K562 (cell line): ENCODE data around the gene CEACAM5. TPM values are rescaled to one million over a fixed set of nuclear protein-coding genes. Genes with fewer than 3 reads are reported as not detected.

Experiments
- ARNT ChIP-seq, 2 experiments: fragments of 450-650 bp; IDR thresholded peaks; 2 replicates each; pipeline ENCODE4 v1.6.1; 2016; ENCODE audit warnings: mild to moderate bottlenecking in 1 of 2
- ELF2 ChIP-seq: fragments of 250-450 bp; sonication (Bioruptor Pico); IDR thresholded peaks from 2 replicates; pipeline ENCODE4 v1.5.0; 2021; ENCODE audit warnings: mild to moderate bottlenecking
- FIP1L1 ChIP-seq: fragments of 200-400 bp; formaldehyde crosslinking; IDR thresholded peaks from 2 replicates; pipeline ENCODE4 v1.6.1; 2018; ENCODE audit warnings: mild to moderate bottlenecking, low read depth, low read length; ENCODE audit not compliant: poor library complexity, severe bottlenecking
- HDAC2 ChIP-seq: fragments of 450-650 bp; IDR thresholded peaks from 2 replicates; pipeline ENCODE4 v1.6.1; 2016; ENCODE audit warnings: mild to moderate bottlenecking
- HNRNPUL1 ChIP-seq: fragments of 200-400 bp; formaldehyde crosslinking; IDR thresholded peaks from 2 replicates; pipeline ENCODE4 v1.6.1; 2017; ENCODE audit warnings: low read length
- MIER1 ChIP-seq: fragments of 450-650 bp; IDR thresholded peaks from 2 replicates; pipeline ENCODE4 v1.6.1; 2016; ENCODE audit warnings: antibody characterized with exemption, mild to moderate bottlenecking, low read depth
- MTA1 ChIP-seq: fragments of 450-650 bp; IDR thresholded peaks from 2 replicates; pipeline ENCODE4 v1.6.1; 2017; ENCODE audit warnings: borderline replicate concordance
- MYNN ChIP-seq, 2 experiments: sonication (generic); formaldehyde crosslinking in 1 of 2; IDR thresholded peaks; 2 replicates each; pipeline versions ENCODE4 v1.5.0 to v1.6.1; 2016 to 2020; ENCODE audit warnings: antibody characterized with exemption in 1 of 2, missing genetic modification reagents in 1 of 2
- PML ChIP-seq: IDR thresholded peaks from 2 replicates; pipeline ENCODE4 v1.6.1; 2012; ENCODE audit warnings: low read length, inconsistent platforms
- RBFOX2 ChIP-seq: fragments of 200-400 bp; formaldehyde crosslinking; IDR thresholded peaks from 2 replicates; pipeline ENCODE4 v1.6.1; 2017; ENCODE audit warnings: low read depth, mild to moderate bottlenecking, low read length, moderate library complexity
- SAFB2 ChIP-seq: fragments of 200-400 bp; formaldehyde crosslinking; IDR thresholded peaks from 2 replicates; pipeline ENCODE4 v1.6.1; 2018; ENCODE audit warnings: borderline replicate concordance, low read length, low read depth, moderate library complexity; ENCODE audit not compliant: severe bottlenecking
- TEAD1 ChIP-seq, 2 experiments: fragments of 450-650 bp in 1 of 2; sonication (generic) in 1 of 2; formaldehyde crosslinking; IDR thresholded peaks; 2 replicates each; pipeline versions ENCODE4 v1.4.0 to v1.8.0; 2020 to 2022; ENCODE audit warnings: mild to moderate bottlenecking in 2 of 2, missing genetic modification reagents in 1 of 2
- TEAD2 ChIP-seq: fragments of 450-650 bp; IDR thresholded peaks from 2 replicates; pipeline ENCODE4 v1.6.1; 2016; ENCODE audit warnings: missing genetic modification characterization, control low read depth, missing compliant biosample characterization
- XRCC5 ChIP-seq: fragments of 200-400 bp; formaldehyde crosslinking; IDR thresholded peaks from 2 replicates; pipeline ENCODE4 v1.6.1; 2017; ENCODE audit warnings: low read depth, mild to moderate bottlenecking, low read length
- ZNF592 ChIP-seq: fragments of 450-650 bp; IDR thresholded peaks from 2 replicates; pipeline ENCODE4 v1.6.1; 2017; ENCODE audit warnings: antibody characterized with exemption, mild to moderate bottlenecking
- ZNF644 ChIP-seq: fragments of 200-800 bp; sonication (Bioruptor generic); IDR thresholded peaks from 2 replicates; pipeline ENCODE4 v1.6.1; 2016; ENCODE audit warnings: low read depth, missing genetic modification characterization, missing compliant biosample characterization
- polyA plus RNA-seq, 8 experiments: library from polyadenylated mRNA; depleted of rRNA in 4 of 8; stranded (reverse) in 5 of 8; unstranded in 3 of 8; fragments of >200 nt; fragmentation: Nextera tagmentation in 2 of 8; fragmentation: Illumina TruSeq in 1 of 8; extraction: Ambion mirVana in 2 of 8; extraction: Trizol in 1 of 8; gene quantifications; 2 replicates each; pipeline versions ENCODE4 v1.2.1 to v1.2.3, GENCODE V29; 2011 to 2014; ENCODE audit warnings: inconsistent platforms in 1 of 8, missing spikeins in 1 of 8
- total RNA-seq, 7 experiments: library from RNA; depleted of rRNA in 6 of 7; stranded (reverse); fragments of >200 nt in 6 of 7; fragmentation: Illumina TruSeq in 2 of 7; extraction: Trizol in 2 of 7; gene quantifications; 2 replicates each; pipeline versions ENCODE4 v1.2.1 to v1.2.3, GENCODE V29; 2011 to 2021; ENCODE audit warnings: low replicate concordance in 1 of 7
- TF ChIP-seq, protein P1 (sequence below): fragments of 450-650 bp; IDR thresholded peaks from 2 replicates; pipeline ENCODE4 v1.6.1; 2016; ENCODE audit warnings: missing biosample characterization, missing genetic modification characterization
- TF ChIP-seq, protein P2 (sequence below): fragments of 250-450 bp; sonication (Bioruptor Pico); IDR thresholded peaks from 2 replicates; pipeline ENCODE4 v1.4.0; 2020; ENCODE audit warnings: mild to moderate bottlenecking, moderate library complexity
- TF ChIP-seq, protein P3 (sequence below): fragments of 250-450 bp; sonication (Bioruptor Pico); IDR thresholded peaks from 2 replicates; pipeline ENCODE4 v1.9.0; 2021; ENCODE audit warnings: mild to moderate bottlenecking, inconsistent platforms

Gene CEACAM5
- total and polyA plus RNA-seq, 9 of the 15 experiments (the other 6 are each of a cell fraction or from before 2014, with no cell fraction given) = 0.33 TPM; not detected in 8

DNA sequence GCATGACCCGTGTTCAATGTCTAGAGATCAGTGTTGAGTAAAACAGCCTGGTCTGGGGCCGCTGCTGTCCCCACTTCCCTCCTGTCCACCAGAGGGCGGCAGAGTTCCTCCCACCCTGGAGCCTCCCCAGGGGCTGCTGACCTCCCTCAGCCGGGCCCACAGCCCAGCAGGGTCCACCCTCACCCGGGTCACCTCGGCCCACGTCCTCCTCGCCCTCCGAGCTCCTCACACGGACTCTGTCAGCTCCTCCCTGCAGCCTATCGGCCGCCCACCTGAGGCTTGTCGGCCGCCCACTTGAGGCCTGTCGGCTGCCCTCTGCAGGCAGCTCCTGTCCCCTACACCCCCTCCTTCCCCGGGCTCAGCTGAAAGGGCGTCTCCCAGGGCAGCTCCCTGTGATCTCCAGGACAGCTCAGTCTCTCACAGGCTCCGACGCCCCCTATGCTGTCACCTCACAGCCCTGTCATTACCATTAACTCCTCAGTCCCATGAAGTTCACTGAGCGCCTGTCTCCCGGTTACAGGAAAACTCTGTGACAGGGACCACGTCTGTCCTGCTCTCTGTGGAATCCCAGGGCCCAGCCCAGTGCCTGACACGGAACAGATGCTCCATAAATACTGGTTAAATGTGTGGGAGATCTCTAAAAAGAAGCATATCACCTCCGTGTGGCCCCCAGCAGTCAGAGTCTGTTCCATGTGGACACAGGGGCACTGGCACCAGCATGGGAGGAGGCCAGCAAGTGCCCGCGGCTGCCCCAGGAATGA is 1.5 kb upstream of the CEACAM5 start (continued):
- TF ChIP-seq, protein P1, sequence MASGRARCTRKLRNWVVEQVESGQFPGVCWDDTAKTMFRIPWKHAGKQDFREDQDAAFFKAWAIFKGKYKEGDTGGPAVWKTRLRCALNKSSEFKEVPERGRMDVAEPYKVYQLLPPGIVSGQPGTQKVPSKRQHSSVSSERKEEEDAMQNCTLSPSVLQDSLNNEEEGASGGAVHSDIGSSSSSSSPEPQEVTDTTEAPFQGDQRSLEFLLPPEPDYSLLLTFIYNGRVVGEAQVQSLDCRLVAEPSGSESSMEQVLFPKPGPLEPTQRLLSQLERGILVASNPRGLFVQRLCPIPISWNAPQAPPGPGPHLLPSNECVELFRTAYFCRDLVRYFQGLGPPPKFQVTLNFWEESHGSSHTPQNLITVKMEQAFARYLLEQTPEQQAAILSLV (tag) = no peak
- TF ChIP-seq MIER1 (peak; percentile 90), FIP1L1 (peak; percentile 37), XRCC5 (peak; percentile 61; the same call in 1 of the 2 replicates), MTA1 (no peak), SAFB2 (no peak), MYNN (IDR thresholded peaks at IDR 0.05) (no peak), MYNN (CRISPR knock-in tag; IDR thresholded peaks at IDR 0.05) (no peak), TEAD2 (tag) (no peak), TEAD1 (CRISPR knock-in tag; IDR thresholded peaks at IDR 0.05) (no peak), ARNT (IDR thresholded peaks at IDR 0.05) (no peak), PML (no peak), ELF2 (CRISPR knock-in tag) (no peak), HDAC2 (peak; percentile 68; the same call in 1 of the 2 replicates), ZNF644 (tag) (no peak), HNRNPUL1 (no peak), RBFOX2 (no peak), ZNF592 (peak; percentile 73; the same call in 1 of the 2 replicates)
- TF ChIP-seq, protein P2, sequence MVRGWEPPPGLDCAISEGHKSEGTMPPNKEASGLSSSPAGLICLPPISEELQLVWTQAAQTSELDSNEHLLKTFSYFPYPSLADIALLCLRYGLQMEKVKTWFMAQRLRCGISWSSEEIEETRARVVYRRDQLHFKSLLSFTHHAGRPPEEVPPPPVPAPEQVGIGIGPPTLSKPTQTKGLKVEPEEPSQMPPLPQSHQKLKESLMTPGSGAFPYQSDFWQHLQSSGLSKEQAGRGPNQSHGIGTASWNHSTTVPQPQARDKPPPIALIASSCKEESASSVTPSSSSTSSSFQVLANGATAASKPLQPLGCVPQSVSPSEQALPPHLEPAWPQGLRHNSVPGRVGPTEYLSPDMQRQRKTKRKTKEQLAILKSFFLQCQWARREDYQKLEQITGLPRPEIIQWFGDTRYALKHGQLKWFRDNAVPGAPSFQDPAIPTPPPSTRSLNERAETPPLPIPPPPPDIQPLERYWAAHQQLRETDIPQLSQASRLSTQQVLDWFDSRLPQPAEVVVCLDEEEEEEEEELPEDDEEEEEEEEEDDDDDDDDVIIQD (CRISPR knock-in tag) = no peak
- TF ChIP-seq, protein P3, sequence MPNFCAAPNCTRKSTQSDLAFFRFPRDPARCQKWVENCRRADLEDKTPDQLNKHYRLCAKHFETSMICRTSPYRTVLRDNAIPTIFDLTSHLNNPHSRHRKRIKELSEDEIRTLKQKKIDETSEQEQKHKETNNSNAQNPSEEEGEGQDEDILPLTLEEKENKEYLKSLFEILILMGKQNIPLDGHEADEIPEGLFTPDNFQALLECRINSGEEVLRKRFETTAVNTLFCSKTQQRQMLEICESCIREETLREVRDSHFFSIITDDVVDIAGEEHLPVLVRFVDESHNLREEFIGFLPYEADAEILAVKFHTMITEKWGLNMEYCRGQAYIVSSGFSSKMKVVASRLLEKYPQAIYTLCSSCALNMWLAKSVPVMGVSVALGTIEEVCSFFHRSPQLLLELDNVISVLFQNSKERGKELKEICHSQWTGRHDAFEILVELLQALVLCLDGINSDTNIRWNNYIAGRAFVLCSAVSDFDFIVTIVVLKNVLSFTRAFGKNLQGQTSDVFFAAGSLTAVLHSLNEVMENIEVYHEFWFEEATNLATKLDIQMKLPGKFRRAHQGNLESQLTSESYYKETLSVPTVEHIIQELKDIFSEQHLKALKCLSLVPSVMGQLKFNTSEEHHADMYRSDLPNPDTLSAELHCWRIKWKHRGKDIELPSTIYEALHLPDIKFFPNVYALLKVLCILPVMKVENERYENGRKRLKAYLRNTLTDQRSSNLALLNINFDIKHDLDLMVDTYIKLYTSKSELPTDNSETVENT = peak; percentile 30; the same call in 1 of the 2 replicates
